PC-9 (cell line): ENCODE results near the gene PNMA8C. TPM values are rescaled to one million over a fixed set of nuclear protein-coding genes. Genes with fewer than 3 reads are reported as not detected.

ENCODE experiments used
- BruUV-seq: library from RNA; stranded (reverse); fragments of 400-500 nt; replicated peaks from 2 replicates; lab custom pipeline; 2021; lab: Mats Ljungman, UMichigan
- CTCF ChIA-PET: fragments of 300-600 bp; sonication (Branson Sonifier 250); formaldehyde crosslinking; loops from one replicate; lab custom pipeline; 2022; ENCODE audit warnings: antibody characterized with exemption; lab: Charles Lee
- POLR2A ChIA-PET: fragments of 300-600 bp; sonication (Branson Sonifier 250); formaldehyde crosslinking; loops from one replicate; lab custom pipeline; 2022; ENCODE audit warnings: antibody characterized with exemption; ENCODE audit not compliant: unreplicated experiment; lab: Charles Lee
- DNase-seq, 2 experiments: peaks; one replicate each; pipeline versions ENCODE4 v3.0.0 to v3.0.0-alpha.2; 2015 to 2022; ENCODE audit warnings: mixed read lengths in 1 of 2
- H2AFZ ChIP-seq: fragments of 200-600 bp; sonication (generic); 2 replicates; pipeline ENCODE4 v1.8.1; 2017; ENCODE audit warnings: antibody characterized with exemption
- H3F3A ChIP-seq: fragments of 200-600 bp; sonication (generic); 2 replicates; pipeline ENCODE4 v1.8.1; 2017; ENCODE audit warnings: antibody characterized with exemption, mild to moderate bottlenecking, low read depth; ENCODE audit not compliant: insufficient read depth
- H3K27ac ChIP-seq: fragments of 200-600 bp; sonication (generic); 2 replicates; pipeline ENCODE4 v1.6.1; 2016; ENCODE audit warnings: mixed run types
- H3K27me3 ChIP-seq: fragments of 200-600 bp; sonication (generic); 2 replicates; pipeline ENCODE4 v1.6.1; 2016; ENCODE audit warnings: low read depth, mixed run types; ENCODE audit not compliant: insufficient read depth
- H3K36me3 ChIP-seq: fragments of 200-600 bp; sonication (generic); 2 replicates; pipeline ENCODE4 v1.6.1; 2016; ENCODE audit warnings: low read depth, mixed run types
- H3K4me1 ChIP-seq: fragments of 200-600 bp; sonication (generic); replicated peaks from 2 replicates; pipeline ENCODE4 v1.6.1; 2016; ENCODE audit warnings: mixed run types; ENCODE audit not compliant: insufficient read depth
- H3K4me2 ChIP-seq: fragments of 200-600 bp; sonication (generic); 2 replicates; pipeline ENCODE4 v1.6.1; 2017; ENCODE audit warnings: mixed run types
- H3K4me3 ChIP-seq: fragments of 200-600 bp; sonication (generic); 2 replicates; pipeline ENCODE4 v1.6.1; 2016; ENCODE audit warnings: mixed run types
- H3K79me2 ChIP-seq: fragments of 200-600 bp; sonication (generic); 2 replicates; pipeline ENCODE4 v1.6.1; 2017; ENCODE audit warnings: low read depth, mixed run types
- H3K9me2 ChIP-seq: fragments of 200-600 bp; sonication (generic); 2 replicates; pipeline ENCODE4 v1.8.1; 2017; ENCODE audit warnings: mild to moderate bottlenecking; ENCODE audit not compliant: insufficient read depth
- H3K9me3 ChIP-seq: fragments of 200-600 bp; sonication (generic); 2 replicates; pipeline ENCODE4 v1.8.1; 2016; ENCODE audit warnings: low read depth; ENCODE audit not compliant: insufficient read depth
- H4K20me1 ChIP-seq: fragments of 200-600 bp; sonication (generic); 2 replicates; pipeline ENCODE4 v1.8.1; 2017; ENCODE audit not compliant: insufficient read depth
- CTCF ChIP-seq: fragments of 200-600 bp; sonication (generic); conservative IDR thresholded peaks from 2 replicates; pipeline ENCODE4 v1.6.1; 2017; ENCODE audit warnings: mixed run types, antibody characterized with exemption, mild to moderate bottlenecking, moderate library complexity
- EZH2 ChIP-seq: fragments of 200-600 bp; sonication (generic); IDR thresholded peaks from 2 replicates; pipeline ENCODE4 v1.8.0; 2017; ENCODE audit warnings: antibody characterized with exemption, low read depth
- intact Hi-C: fragments of 100-400 bp; cut with micrococcal nuclease; formaldehyde crosslinking; loops from one replicate; pipeline ENCODE4 v1.10.0; 2022; ENCODE audit not compliant: unreplicated experiment
- total RNA-seq: library from RNA; stranded (reverse); gene quantifications from 2 replicates; pipeline ENCODE4 v1.2.3, GENCODE V29; 2021

The PNMA8C gene
- total RNA-seq, 1 experiment from 2014 or later: not detected

DNA sequence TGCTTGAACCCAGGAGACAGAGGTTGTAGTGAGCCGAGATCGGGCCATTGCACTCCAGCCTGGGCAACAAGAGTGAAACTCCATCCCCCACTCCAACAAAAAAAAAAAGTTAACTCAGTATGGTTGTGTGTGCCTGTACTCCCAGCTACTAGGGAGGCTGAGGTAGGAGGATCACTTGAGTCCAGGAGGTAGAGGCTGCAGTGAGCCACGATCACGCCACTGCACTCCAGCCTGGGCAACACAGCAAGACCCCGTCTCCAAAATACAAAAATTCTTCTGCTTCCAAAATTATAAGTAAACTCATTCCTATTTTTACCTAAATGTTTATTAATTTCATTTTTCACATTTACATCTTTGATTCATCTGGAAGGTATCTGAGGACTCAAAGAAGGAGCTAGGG is 28.2 kb upstream of the PNMA8C start:
- CTCF ChIA-PET: no interaction called here
- no peaks in the 10 kb centered on the region for H3F3A ChIP-seq
- no TSS peak for BruUV-seq
- TF ChIP-seq EZH2: no peak
- no peak for TF ChIP-seq CTCF
- H4K20me1 ChIP-seq: no peaks in the 10 kb centered on the region
- intact Hi-C loops: no loop called here
- H3K9me3 ChIP-seq: no peaks in the 10 kb centered on the region
- no peak overlapping the region for H3K27ac ChIP-seq
- H3K4me2 ChIP-seq: no peak overlapping the region
- POLR2A ChIA-PET: no interaction called here
- H2AFZ ChIP-seq: no peak overlapping the region
- H3K4me3 ChIP-seq: no peak overlapping the region
- DNase-seq: no peak
- H3K4me1 ChIP-seq: no peaks in the 10 kb centered on the region
- H3K9me2 ChIP-seq: no peaks in the 10 kb centered on the region
- no peaks in the 10 kb centered on the region for H3K79me2 ChIP-seq
- H3K36me3 ChIP-seq: no peaks in the 10 kb centered on the region
- peaks cover 79% of the 10 kb centered on the region for H3K27me3 ChIP-seq

DNA sequence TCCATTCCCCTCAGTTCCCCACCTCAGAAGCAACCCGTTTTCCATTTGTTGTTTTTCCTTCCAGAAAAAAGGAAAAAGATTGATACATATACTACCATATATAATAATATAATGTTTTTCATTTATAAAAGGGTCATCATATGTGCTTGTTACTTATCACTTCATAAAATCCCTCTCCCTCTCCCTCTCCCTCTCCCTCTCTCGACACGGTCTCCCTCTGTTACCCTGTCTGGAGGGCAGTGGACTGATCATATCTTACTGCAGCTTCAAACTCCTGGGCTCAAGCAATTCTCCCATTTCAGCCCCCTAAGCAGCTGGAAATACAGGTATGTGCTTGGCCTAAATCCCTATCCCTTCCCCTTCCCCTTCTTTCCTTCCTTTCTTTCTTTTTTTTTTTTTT is 25.5 kb upstream of the PNMA8C start:
- POLR2A ChIA-PET: no interaction called here
- Histone ChIP-seq H3K4me2 (no peak overlapping the region), H3K9me3 (no peaks in the 10 kb centered on the region)

DNA sequence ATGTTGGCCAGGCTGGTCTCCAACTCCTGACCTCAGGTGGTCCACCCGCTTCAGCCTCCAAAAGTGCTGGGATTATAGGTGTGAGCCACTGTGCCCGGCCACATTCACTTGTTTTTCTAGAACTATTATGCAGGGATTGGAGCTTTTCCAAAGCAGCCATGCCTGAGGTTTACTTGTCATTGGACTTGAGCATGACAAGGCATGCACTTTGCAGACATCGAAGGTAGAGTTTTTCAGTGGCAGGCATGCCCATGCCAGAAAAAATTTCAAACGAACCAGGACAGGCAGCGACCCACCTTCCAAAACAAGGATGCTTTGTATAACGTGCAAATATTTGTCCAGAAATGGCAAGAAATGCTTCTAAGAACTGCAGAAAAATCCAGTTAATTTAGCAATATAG is 24.9 kb upstream of the PNMA8C start:
- Histone ChIP-seq H3K36me3 (no peaks in the 10 kb centered on the region), H3K9me3 (no peaks in the 10 kb centered on the region), H3K27ac (no peak overlapping the region), H3K27me3 (peaks cover 74% of the 10 kb centered on the region), H2AFZ (no peak overlapping the region), H3K4me2 (no peak overlapping the region), H3K79me2 (no peaks in the 10 kb centered on the region), H4K20me1 (no peaks in the 10 kb centered on the region), H3F3A (no peaks in the 10 kb centered on the region), H3K9me2 (no peaks in the 10 kb centered on the region), H3K4me1 (no peaks in the 10 kb centered on the region), H3K4me3 (no peak overlapping the region)
- ChIA-PET POLR2A (no interaction called here), CTCF (no interaction called here)
- TF ChIP-seq CTCF (no peak), EZH2 (no peak)
- no peak for DNase-seq
- no TSS peak for BruUV-seq
- intact Hi-C loops: no loop called here

More for the DNA sequence above, 25.5 kb upstream of the PNMA8C start:
- no peaks in the 10 kb centered on the region for H3F3A ChIP-seq
- no peaks in the 10 kb centered on the region for H3K36me3 ChIP-seq
- DNase-seq: no peak
- peaks cover 80% of the 10 kb centered on the region for H3K27me3 ChIP-seq
- no peaks in the 10 kb centered on the region for H3K9me2 ChIP-seq
- no TSS peak for BruUV-seq
- CTCF ChIA-PET: interaction anchor here (0.7 kb wide), 1 partner anchor 609 kb away, joined by 7 read pairs; no protein-coding TSS in a partner anchor
- H3K4me3 ChIP-seq: no peak overlapping the region
- H2AFZ ChIP-seq: no peak overlapping the region
- no peaks in the 10 kb centered on the region for H3K4me1 ChIP-seq
- intact Hi-C loops: no loop called here
- TF ChIP-seq CTCF (no peak), EZH2 (no peak)
- H4K20me1 ChIP-seq: no peaks in the 10 kb centered on the region
- H3K27ac ChIP-seq: no peak overlapping the region
- H3K79me2 ChIP-seq: no peaks in the 10 kb centered on the region
